Uterus (tissue), 2 donors: ENCODE measurements around the gene KMT2C.

ENCODE experiments used
- POLR2A ChIP-seq, 2 donors: fragments of 450-650 bp; IDR thresholded peaks; one replicate each; pipeline ENCODE4 v1.6.1; 2016; ENCODE audit warnings: antibody characterized with exemption in 2 of 2, mild to moderate bottlenecking in 1 of 2, moderate library complexity in 1 of 2
- TF ChIP-seq, protein P1 (sequence below), 4 experiments: fragments of 200-600 bp in 2 of 4; fragments of 450-650 bp in 2 of 4; sonication (generic) in 2 of 4; IDR thresholded peaks; one replicate each; pipeline ENCODE4 v1.5.1; 2016 to 2019; ENCODE audit warnings: antibody characterized with exemption in 4 of 4, mild to moderate bottlenecking in 2 of 4, moderate library complexity in 1 of 4

GRCh38 chr7:152435384-152436110, at the start of gene KMT2C:
- TF ChIP-seq, protein P1, sequence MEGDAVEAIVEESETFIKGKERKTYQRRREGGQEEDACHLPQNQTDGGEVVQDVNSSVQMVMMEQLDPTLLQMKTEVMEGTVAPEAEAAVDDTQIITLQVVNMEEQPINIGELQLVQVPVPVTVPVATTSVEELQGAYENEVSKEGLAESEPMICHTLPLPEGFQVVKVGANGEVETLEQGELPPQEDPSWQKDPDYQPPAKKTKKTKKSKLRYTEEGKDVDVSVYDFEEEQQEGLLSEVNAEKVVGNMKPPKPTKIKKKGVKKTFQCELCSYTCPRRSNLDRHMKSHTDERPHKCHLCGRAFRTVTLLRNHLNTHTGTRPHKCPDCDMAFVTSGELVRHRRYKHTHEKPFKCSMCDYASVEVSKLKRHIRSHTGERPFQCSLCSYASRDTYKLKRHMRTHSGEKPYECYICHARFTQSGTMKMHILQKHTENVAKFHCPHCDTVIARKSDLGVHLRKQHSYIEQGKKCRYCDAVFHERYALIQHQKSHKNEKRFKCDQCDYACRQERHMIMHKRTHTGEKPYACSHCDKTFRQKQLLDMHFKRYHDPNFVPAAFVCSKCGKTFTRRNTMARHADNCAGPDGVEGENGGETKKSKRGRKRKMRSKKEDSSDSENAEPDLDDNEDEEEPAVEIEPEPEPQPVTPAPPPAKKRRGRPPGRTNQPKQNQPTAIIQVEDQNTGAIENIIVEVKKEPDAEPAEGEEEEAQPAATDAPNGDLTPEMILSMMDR (IDR thresholded peaks at IDR 0.05): peak in 1 of 4 experiments; percentile 3
- TF ChIP-seq POLR2A (IDR thresholded peaks at IDR 0.05): peak; percentile 39 to 62
